HG02981 (cell line): ENCODE data around the gene SPTB.

Experiments
- ATAC-seq: cut with Tn5 transposase; IDR thresholded peaks from one replicate; pipeline ENCODE4 v1.9.1; 2021; ENCODE audit warnings: mild to moderate bottlenecking, moderate library complexity; ENCODE audit not compliant: unreplicated experiment

SPTB gene

DNA sequence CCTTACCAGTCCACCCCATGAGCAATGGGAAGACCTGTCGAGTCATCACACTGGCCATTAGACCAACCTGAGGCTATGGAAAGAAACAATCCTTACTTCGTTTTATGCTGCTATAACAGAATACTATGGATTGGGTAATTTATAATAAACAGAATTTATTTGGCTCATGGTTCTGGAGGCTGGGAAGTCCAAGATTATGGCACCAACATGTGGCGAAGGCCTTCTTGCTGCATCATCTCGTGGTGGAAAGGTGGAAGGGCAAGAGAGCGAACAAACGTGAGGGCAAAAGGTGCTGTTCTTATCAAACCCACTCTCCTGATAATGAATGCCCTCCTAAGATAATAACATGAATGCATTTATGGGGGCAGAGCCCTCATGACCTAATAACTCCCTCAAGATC lies 9.6 kb upstream of the SPTB start:
- no peak for ATAC-seq

DNA sequence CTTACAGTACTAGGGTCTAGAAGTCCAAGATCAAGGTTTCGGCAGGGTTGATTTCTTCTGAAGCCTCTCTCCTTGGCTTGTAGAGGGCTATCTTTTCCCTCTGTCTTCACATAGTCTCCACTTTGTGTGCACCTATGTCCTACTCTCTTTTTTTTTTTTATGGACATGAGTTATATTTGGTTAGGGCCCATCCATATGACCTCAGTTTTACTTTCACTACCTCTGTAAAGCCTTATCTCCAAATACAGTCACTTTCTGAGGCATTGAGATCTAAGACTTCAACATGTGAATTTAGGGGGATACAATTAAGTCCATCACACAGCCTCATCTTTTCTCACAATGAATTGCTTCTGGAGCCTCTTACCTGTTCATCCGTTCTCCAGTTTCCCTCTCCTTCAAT lies 5.9 kb upstream of the SPTB start:
- ATAC-seq: no peak

DNA sequence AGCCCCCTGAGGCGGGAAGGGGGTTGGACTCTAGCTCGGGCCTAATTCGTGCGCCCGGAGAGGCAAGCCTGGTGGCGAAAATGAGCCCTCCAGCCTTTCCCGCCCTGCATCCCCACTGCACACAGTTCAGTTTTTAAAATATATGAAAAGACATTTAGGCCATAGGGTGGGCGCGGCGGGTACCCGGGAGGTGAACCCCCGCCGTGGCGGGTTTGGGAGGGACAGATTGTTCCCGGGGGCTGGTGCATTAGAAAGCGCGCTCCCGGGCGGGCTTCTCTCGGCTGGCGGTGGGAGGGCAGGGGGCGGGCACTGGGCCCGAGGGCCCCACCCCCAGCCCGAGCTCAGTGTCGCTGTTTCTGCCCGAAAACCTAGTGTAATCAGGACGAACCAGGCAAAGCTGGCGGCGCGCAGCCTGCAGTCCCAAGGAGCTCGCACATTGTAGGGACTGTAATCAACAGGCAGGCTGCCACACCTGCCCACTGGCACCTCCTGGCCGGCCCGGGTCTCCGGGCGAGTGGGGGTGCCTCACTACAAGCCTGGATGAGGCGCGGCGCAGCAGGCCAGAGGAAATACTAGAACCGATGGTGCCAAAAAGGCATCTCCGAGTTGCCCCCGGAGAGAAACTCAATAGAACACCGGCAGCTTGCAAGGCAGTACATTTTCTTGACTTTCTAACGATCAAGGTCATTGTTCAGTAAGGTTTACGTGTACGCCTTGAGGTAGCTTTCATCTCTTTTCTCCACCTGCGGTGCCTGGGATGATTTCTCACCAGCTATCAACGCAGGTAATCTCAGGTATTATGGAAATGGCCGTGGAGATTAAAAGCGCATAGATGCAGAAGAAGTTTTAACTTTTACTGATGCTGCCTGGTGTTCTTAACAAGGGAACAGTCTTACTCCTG lies 764 bp upstream of the SPTB start:
- no peak for ATAC-seq

DNA sequence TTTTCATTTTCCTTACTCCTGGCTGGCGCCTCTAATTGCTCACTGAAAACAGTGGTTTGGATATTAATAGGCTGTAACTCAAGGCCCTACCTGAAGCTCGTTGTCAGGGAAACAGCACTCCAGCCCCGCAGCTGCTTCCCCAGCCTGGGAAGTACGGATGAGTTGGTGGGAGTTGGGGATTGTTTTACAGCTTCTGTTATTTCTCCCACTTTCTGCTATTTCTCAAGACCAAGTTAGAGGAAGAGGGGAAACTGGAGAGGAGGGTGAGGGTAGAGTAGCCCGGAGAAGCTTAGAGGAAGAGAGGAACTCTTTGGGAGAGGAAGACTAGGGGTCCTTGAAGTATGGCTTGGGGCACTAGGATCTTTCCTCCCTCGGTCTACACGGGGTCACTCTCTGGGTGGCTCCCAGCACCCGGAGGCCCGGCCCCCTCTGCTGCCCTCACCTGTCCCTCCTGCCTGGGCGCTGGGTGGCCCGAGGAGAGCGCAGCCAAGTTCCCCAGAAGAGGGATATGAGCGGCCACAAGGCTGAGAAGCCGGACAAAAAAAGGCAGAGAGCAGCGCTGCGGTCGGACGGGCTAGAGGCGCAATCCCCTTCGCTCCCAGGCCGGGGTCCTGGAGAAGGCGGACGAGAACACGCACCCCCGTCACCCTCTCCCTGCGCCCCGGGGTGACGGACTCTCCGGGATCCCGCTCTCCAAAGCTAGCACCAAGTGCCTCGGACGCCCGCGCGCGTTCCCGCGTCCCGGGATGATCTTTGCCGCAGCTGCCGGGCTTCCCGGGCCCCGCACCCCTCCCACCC lies 671 bp downstream of the SPTB start:
- ATAC-seq: no peak

DNA sequence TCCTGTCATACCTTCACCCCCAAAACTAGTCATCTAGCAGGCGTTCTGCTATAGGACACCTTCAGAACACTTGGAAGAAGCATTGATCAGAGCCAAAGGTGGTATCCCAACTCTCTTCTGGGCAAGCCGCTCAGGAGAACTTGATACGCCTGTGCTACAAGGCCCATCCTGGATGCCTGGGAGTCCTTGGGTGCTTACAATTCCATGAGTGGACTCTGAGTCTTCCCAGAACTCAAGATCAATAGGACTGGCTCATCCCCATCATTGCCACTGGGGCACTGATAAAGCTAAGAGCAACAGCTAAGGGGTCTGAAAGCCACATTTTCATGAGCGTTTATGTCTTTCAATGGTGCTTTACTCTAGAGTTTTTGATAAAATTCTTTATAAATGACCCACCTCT lies 1.9 kb downstream of the SPTB start:
- no peak for ATAC-seq

DNA sequence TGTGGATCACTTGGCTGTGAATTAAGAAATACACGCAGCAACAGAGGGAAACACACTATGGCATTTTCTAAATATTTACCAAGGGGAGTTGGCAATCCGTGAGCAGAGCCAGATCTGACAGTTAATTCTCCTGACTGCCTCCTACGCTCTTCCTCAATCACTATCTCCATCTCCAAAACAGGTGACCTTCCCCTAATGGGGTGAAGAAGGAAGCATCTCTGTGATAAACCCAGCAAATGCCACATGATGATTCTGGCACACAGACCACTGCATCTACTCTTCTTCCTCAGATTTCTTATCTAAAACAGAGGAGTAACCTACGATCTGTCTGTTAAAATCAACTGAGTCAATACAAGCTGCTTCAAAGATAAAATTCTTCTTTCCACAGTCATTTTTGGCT lies 4.4 kb downstream of the SPTB start:
- no peak for ATAC-seq

DNA sequence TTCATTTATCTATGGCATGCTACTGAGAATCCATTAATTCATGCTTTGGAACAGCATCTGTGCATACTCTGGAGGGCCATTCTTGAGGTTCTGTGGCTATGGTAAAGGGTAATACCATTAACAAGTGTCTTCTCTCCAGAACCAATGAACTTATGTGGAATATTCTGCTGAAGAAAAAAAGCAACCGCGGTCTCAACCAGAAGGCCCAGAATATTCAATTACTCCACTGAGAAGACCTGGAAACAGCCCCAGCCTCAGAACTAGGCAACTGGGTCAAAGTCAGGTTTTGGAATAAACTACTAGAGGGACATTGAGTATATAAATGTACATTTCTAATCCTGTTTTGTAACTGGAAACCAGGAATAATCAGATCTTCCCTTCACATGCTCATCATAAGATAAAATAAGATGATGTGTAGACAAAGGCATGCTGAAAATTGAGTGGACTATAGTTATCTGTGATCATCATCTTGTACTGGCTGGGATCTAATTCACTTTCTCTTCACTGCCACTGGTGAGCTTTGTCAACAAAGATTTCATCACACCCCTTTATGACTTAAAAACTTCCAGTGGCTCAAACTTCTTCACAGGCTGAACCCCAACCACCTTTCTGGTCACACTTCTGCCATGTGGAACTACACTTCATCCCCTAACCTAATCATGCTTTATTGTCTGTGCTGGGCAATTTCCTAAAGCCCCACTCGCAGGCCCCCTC lies 6.0 kb downstream of the SPTB start:
- ATAC-seq: no peak

DNA sequence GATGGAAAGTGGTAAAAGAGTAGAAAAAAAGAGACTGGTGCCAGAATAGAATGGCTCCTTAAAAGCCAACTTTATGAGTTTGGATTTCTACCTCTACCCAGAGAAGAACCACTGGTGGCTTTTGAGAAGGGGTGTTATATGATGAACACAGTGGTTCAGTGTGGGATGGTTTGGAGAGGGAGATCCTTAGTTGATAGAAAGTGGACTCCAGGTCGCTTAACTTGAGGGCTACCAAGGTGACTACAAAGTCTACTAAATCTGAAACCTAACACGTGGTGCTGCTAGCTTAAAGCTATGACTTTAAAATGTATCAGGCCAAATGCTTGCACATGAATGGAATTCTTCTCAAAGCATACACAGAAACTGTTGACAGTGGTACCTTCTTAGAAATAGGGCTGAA lies 8.4 kb downstream of the SPTB start:
- no peak for ATAC-seq

DNA sequence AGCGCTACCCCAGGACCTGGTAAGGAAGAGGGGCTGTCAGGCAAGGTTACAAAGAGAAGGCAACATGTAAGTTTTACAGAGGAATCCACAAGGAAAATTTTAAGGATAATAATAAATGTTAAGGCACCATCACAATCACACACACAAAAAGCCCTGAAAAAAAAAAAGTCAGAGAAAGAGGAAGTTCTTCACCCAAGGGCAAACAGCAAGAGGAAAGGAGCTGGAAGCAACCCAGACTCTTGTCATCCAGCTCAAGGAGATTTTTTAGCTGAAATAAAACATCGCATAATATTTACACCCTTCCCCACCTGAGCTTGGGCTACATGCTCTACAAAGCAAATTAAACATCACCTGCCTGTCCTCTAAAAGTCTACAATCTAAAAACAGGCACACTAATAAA lies 9.5 kb downstream of the SPTB start:
- no peak for ATAC-seq

DNA sequence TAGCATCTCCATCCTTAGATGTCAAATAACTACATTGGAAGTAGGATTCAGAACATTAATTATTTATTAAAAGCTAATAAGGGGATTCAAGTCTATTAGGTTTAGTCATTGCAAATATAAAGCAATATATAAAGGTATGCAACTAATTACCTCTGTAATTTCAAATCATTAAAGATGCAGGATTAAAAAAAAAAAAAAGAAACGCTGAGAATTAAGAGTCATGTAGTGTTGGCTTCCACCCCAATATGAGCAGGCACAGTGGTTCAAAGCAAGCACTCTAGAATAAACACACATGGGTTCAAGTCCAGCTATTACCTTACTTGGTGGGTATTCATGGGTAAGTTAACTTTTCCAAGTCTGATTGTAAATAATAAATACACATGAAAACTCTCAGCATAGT lies 10.9 kb downstream of the SPTB start:
- no peak for ATAC-seq

DNA sequence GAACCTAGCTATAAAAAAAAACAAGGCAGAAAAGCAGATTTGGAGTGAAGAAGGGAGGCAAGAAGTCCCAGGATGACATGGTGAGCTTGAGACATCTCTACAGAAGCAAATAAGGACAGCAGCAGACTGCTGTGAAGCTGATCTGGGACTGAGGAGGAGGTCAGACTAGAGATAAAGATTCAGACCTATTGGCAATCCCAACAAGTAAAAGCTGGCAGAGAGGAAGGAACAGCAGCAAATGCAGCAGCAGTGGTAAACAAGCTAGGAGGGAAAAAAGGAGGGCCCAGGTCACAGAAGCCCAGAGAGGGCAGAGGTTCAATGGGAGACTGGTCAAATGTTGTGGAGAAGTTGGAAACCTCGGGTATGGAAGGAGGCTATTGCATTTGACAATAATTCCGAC lies 11.3 kb downstream of the SPTB start:
- ATAC-seq: no peak

DNA sequence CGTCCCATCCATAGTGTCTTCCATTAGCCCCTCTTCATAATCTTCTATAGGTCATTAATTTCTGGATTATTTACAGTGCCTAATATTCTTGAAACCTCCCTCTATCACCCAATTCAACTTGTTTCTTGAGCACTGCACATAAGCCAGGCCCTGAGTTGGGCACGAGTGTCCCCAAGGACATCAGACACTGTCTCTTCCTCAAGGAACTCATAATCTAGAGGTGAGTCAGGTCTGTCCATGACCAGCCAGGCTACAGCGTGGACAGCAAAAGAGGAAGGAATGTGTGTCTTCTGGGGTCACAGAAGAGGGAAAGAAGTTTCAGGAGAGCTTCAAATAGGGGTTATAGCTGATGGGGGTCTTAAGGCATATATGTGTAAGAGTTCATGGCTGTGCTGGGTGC lies 12.5 kb downstream of the SPTB start:
- ATAC-seq: no peak

DNA sequence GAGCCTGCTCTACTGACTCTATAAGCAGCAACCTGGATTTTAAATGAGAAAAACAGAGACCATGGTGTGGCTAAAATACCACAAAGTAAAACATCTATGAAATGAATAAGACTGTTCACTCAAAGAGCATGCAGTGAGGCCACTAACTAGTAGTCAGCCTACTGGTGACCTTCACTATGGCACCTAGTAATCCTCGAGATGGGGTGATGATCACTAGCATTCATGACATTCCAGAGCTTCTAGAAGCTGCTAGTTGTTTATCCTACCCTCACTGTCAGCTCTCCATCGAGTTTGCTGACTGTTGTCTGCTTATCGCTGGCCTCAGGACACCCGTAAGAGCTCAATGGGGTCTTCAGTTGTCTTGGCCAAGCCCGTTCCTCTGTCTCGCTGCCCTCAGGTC lies 13.7 kb downstream of the SPTB start:
- no peak for ATAC-seq

DNA sequence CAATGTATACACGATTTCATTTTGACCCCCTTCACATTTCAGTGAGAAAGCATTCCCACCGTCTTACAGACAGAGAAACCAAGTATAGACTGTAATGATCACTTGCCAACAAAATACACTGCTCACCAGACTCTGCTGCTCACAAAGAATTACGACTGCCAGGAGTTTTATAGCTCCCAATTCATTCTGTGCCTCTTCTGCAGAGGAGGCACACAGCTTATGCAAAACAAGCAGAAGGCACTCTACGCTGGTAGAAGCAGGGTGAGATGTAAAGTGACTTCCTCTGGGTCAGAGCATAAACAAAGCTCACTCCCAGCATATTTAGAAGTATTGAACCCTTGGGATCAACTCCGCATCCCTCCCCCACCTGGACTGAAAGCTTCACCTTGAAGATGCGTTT lies 14.6 kb downstream of the SPTB start:
- no peak for ATAC-seq

DNA sequence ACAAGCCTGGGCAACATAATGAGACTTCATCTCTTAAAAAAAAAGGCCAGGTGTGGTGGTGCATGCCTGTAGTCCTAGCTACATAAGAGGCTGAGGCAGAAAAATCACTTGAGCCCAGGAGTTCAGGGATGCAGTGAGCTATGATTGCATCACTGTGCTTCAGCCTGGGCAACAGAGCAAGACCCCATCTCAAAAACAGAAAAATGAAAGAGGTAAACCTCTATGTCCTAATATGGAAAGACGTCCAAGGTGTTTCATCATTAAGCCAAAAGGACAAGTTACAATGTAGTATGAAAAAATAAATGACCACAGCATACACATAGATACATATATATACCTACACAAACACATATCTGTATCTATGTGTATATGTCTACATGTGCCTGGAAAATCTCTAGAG lies 15.4 kb downstream of the SPTB start:
- ATAC-seq: no peak

DNA sequence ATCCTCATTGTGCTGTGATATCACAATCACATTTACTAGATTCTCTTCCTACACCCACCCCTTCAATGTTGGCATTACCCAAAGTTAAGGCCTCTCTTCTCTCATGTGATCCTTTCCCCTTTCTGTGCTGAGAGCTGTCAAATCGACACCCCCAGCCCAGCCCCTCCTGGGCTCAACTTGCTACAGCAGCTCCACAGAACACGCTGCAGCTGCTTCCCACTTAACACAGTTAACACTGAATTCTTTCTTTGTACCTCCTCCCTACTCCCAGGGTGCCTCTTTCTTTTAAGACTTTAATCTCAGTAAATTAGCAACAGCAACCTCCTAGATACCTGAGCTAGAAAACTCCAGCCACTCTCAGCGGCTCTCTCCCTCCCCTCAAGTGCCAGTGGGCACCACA lies 17.8 kb downstream of the SPTB start:
- ATAC-seq: no peak

DNA sequence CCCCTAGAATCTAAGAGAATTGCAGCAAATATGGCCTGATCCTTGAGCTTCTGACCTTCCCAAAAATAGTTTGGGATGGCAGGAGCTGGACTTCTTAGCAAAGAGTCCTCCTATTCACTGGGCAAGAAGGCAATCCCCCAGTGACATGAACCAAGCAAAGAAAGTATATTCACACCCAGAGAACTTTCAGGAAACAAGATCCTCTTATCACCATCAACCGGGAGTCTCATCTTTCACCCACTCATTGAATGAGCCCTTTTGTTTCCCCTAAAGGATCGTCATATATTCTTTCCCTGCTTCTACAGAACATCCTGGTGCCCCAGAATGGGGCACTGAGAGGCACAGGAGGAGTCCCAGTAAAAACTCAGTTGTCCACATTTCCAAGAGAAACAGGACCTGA lies 19.7 kb downstream of the SPTB start:
- no peak for ATAC-seq

DNA sequence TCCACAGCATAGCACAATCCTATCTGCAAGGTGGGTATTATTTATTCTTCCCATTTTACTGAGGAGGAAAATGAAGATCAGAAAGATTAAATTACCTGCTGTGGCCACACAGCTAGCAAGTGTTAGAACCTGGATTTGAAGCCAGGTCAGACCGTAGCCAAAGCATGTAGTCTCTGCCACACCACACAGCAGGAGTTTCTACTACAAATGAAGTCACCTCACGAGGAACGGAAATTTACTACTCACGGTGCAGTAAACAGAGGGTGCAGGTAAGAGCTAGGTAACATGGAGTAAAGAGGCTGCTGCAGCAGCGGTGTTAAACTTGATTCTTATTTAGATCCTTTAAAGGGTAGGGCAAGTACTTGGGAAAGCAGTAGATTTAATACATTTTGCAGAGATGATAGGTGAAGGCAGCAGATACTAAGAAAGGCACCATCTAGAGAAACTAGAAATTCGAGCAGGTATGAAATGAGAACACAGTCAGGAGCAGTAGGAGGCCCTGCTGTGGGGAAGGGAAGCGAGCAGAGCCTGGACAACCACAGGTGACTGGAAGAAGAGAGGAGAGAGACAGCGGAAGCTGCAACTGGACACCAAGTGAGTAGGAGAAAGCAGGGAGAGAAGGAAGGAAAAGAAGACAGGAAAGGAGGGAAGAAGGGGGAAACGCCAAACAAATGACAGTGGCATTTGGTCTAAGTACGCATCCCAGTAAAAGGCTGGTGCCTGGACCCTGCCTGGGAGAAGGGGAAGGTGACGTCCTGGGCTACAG lies 21.5 kb downstream of the SPTB start:
- ATAC-seq: no peak

DNA sequence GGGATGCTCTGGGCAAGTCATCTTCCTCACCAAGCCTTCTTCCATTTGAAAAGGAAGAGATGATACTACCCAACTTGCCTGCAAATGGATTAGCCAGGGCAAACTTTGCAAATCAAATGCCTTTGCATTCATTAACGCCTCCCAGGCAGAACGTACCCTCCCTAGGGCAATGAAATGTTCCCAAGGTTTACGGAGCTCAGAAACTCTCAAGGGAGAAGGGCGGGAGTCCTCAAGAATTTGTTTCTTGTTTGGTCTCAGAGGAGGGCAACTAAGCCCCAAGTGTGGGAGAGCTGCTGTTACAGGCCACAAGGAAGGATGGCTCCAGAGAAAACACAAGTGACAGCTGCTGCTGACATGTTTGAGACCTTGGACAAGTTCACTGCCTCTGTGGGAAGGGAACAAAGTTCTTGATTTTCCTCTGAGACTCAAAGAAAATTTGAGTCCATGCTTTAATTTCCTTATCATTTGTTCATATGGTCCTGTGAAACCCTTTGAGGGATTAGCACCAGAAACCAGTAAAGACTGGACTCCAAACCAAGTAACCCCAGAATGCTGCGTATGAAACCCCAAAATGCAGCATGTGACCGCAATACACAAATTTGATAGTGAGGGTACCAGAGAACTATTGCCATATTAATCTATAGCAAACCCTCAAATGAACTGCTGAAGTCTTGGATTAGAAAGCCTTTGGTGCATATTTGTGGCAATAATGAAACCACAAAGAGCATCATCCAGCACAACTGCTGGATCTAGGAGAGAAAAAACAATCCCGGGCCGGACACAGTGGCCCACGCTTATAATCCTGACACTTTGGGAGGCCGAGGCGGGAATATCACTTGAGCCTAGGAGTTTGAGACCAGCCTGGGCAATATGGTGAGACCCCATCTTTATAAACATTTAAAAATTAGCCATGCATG lies 22.9 kb downstream of the SPTB start:
- no peak for ATAC-seq
